CD4-positive, alpha-beta T cell (primary cell): Measurements from ENCODE around the gene TUT1. TPM values are rescaled to one million over a fixed set of nuclear protein-coding genes. Genes with fewer than 3 reads are reported as not detected.

ENCODE experiments used
- ATAC-seq: fragments of 200-7000 bp; cut with Tn5 transposase; one replicate; pipeline ENCODE4 v1.10.0; 2022; ENCODE audit warnings: mild to moderate bottlenecking; ENCODE audit not compliant: poor library complexity
- CTCF ChIA-PET: fragments of 350-600 bp; sonication (Branson Sonifier 250); formaldehyde crosslinking; loops from one replicate; lab custom pipeline; 2021; ENCODE audit warnings: antibody characterized with exemption, inconsistent platforms; lab: Charles Lee
- POLR2A ChIA-PET: fragments of 350-600 bp; sonication (Branson Sonifier 250); formaldehyde crosslinking; loops from one replicate; lab custom pipeline; 2021; ENCODE audit warnings: antibody characterized with exemption, inconsistent platforms; lab: Charles Lee
- DNase-seq, 14 experiments: peaks; one replicate each; pipeline ENCODE4 v3.0.0-alpha.2; 2013 to 2020; ENCODE audit warnings: mixed read lengths in 2 of 14
- H3K27ac ChIP-seq, 2 donors: one replicate each; pipeline versions ENCODE4 v1.5.1 to v1.7.0; 2013; ENCODE audit warnings: low read length in 2 of 2, low read depth in 1 of 2, mild to moderate bottlenecking in 1 of 2
- H3K27me3 ChIP-seq, 2 experiments: 1 replicate in 1 of 2; 2 replicates in 1 of 2; pipeline versions ENCODE4 v1.6.1 to v1.7.0; 2013; ENCODE audit warnings: low read length in 2 of 2, control low read depth in 1 of 2, mild to moderate bottlenecking in 1 of 2, moderate library complexity in 1 of 2; ENCODE audit not compliant: insufficient read depth in 2 of 2, control insufficient read depth in 1 of 2
- H3K36me3 ChIP-seq: one replicate; pipeline ENCODE4 v1.6.1; 2013; ENCODE audit warnings: low read length, control low read depth; ENCODE audit not compliant: insufficient read depth
- H3K4me1 ChIP-seq: one replicate; pipeline ENCODE4 v1.6.1; 2013; ENCODE audit warnings: low read length, control low read depth; ENCODE audit not compliant: insufficient read depth
- H3K4me3 ChIP-seq: one replicate; pipeline ENCODE4 v1.5.1; 2013; ENCODE audit warnings: mild to moderate bottlenecking, low read length, moderate library complexity
- H3K9me3 ChIP-seq, 2 experiments: 1 replicate in 1 of 2; 2 replicates in 1 of 2; pipeline versions ENCODE4 v1.6.1 to v1.7.0; 2013; ENCODE audit warnings: low read length in 2 of 2, mild to moderate bottlenecking in 2 of 2, control low read depth in 1 of 2, moderate library complexity in 1 of 2; ENCODE audit not compliant: control insufficient read depth in 1 of 2, insufficient read depth in 1 of 2
- H3K27ac Mint-ChIP-seq: one replicate; pipeline ENCODE4 v1.8.0; 2020; ENCODE audit warnings: mixed read lengths
- H3K27me3 Mint-ChIP-seq: one replicate; pipeline ENCODE4 v1.8.0; 2021; ENCODE audit warnings: mixed read lengths
- H3K36me3 Mint-ChIP-seq: one replicate; pipeline ENCODE4 v1.8.0; 2021; ENCODE audit warnings: low read depth, mixed read lengths
- H3K4me1 Mint-ChIP-seq: one replicate; pipeline ENCODE4 v1.8.0; 2021; ENCODE audit warnings: low read depth, mixed read lengths
- H3K4me3 Mint-ChIP-seq: one replicate; pipeline ENCODE4 v1.8.0; 2020; ENCODE audit warnings: mild to moderate bottlenecking, mixed read lengths
- H3K9me3 Mint-ChIP-seq: one replicate; pipeline ENCODE4 v1.8.0; 2020; ENCODE audit warnings: mixed read lengths
- intact Hi-C, 2 experiments: fragments of 100-400 bp; cut with DNase I in 1 of 2; cut with micrococcal nuclease in 1 of 2; formaldehyde crosslinking; loops; one replicate each; pipeline versions ENCODE4 v1.15.1 to v1.9.0; 2023 to 2025; cut with DNase I, micrococcal nuclease
- total RNA-seq, 174 experiments: library from RNA in 2 of 174; stranded (reverse) in 2 of 174; gene quantifications; one replicate each; pipeline ENCODE4 v1.2.3 and lab custom pipeline; 2021 to 2026
- TF ChIP-seq, protein P1 (sequence below): fragments of 200-600 bp; IDR thresholded peaks from one replicate; pipeline ENCODE4 v1.8.0; 2022; ENCODE audit warnings: antibody characterized with exemption, mild to moderate bottlenecking

TUT1 gene
- total RNA-seq, 2 experiments from 2014 or later, result 25.5 to 26.2 TPM

GRCh38 chr11:62547691-62548281 lies 43.5 kb downstream of the TUT1 start:
- Histone ChIP-seq H3K27ac (no peak overlapping the region), H3K27me3 (no peaks in the 10 kb centered on the region), H3K36me3 (peaks cover 5% of the 10 kb centered on the region), H3K9me3 (no peaks in the 10 kb centered on the region), H3K4me1 (peaks cover 79% of the 10 kb centered on the region), H3K4me3 (peak overlapping the region; percentile 97)
- Mint-ChIP-seq H3K27me3 (no peaks in the 10 kb centered on the region), H3K4me3 (peak overlapping the region; percentile 84), H3K4me1 (peaks cover 72% of the 10 kb centered on the region), H3K27ac (peak overlapping the region; percentile 90), H3K36me3 (peaks cover 28% of the 10 kb centered on the region), H3K9me3 (no peaks in the 10 kb centered on the region)
- CTCF ChIA-PET, result interaction anchor here (1.2 to 10.9 kb wide), 2 partner anchors 8 to 123 kb away, joined by 4 to 251 read pairs; no protein-coding TSS in a partner anchor
- no peak for ATAC-seq
- DNase-seq, result peak in 1 of 14 experiments; percentile 29
- intact Hi-C loops, result loop anchor here in 1 of 2 experiments (10.0 kb wide), 1 partner anchor 583 kb away; the partner anchor contains the start of gene FTH1
- TF ChIP-seq, protein P1, sequence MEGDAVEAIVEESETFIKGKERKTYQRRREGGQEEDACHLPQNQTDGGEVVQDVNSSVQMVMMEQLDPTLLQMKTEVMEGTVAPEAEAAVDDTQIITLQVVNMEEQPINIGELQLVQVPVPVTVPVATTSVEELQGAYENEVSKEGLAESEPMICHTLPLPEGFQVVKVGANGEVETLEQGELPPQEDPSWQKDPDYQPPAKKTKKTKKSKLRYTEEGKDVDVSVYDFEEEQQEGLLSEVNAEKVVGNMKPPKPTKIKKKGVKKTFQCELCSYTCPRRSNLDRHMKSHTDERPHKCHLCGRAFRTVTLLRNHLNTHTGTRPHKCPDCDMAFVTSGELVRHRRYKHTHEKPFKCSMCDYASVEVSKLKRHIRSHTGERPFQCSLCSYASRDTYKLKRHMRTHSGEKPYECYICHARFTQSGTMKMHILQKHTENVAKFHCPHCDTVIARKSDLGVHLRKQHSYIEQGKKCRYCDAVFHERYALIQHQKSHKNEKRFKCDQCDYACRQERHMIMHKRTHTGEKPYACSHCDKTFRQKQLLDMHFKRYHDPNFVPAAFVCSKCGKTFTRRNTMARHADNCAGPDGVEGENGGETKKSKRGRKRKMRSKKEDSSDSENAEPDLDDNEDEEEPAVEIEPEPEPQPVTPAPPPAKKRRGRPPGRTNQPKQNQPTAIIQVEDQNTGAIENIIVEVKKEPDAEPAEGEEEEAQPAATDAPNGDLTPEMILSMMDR, result no peak
- POLR2A ChIA-PET, result interaction anchor here (1.1 to 6.3 kb wide), 5 partner anchors 8 to 133 kb away, joined by 3 to 122 read pairs (median 5); partner anchors contain the start of gene EEF1G

- peak overlapping the region; percentile 90 for H3K27ac Mint-ChIP-seq
- H3K27ac ChIP-seq, result peak overlapping the region in 1 of 2 donors; percentile 45
- intact Hi-C loops, result loop anchor here (1.0 to 10.0 kb wide), 2 partner anchors 8 to 582 kb away; partner anchors contain the start of gene FTH1 (in 1 of the 2)
- no peaks in the 10 kb centered on the region for H3K27me3 Mint-ChIP-seq
- peaks cover 28% of the 10 kb centered on the region for H3K36me3 Mint-ChIP-seq
- H3K4me3 ChIP-seq, result peak overlapping the region; percentile 97
- ChIA-PET CTCF (interaction anchor here (1.2 to 10.9 kb wide), 2 partner anchors 9 to 122 kb away, joined by 3 to 251 read pairs; no protein-coding TSS in a partner anchor), POLR2A (interaction anchor here (0.7 to 6.3 kb wide), 7 partner anchors 8 to 294 kb away, joined by 3 to 122 read pairs (median 5); partner anchors contain the start of genes EEF1G and TUT1)
- peaks cover 79% of the 10 kb centered on the region for H3K4me1 ChIP-seq
- H3K4me3 Mint-ChIP-seq, result peak overlapping the region; percentile 84
- peaks cover 72% of the 10 kb centered on the region for H3K4me1 Mint-ChIP-seq
- H3K27me3 ChIP-seq, result no peaks in the 10 kb centered on the region
- H3K9me3 ChIP-seq, result no peaks in the 10 kb centered on the region
- DNase-seq, result no peak
- no peak for ATAC-seq
- peaks cover 5% of the 10 kb centered on the region for H3K36me3 ChIP-seq
- TF ChIP-seq, protein P1, result no peak
- no peaks in the 10 kb centered on the region for H3K9me3 Mint-ChIP-seq
Measured at GRCh38 chr11:62546929-62547625, 44.2 kb downstream of the TUT1 start.

DNA sequence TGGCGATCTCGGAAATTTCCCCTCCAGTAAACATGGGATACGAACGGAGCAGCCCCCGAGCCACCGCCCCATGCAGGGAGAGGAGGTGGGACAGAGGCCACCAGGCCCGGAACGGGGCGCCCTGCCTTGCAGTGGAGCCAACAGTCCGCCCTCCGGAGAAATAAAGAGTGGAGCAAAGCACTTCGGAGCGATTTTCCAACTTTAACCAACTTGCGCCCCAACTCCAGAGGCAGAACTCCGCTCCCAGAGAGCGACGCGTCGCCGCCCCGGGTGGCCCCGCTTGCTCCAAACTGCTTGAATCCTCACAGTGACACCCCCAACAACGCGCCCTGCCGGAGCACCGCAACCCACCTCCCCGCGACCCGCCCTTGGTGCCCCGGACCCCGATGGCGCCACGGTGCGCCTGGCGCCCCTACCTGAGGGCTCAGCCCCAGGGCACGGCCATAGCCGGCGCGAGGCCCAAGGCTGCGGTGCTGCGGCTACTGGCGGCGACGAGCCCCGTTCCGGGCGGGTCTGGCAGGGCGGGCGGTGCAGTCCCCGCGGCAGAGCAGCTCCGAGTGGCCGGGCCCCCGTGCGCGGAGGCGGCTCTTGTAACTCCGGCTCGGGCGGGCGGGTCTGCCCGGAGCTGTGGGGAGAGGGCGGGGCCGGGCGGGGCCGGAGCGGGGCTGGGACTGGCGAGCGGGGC lies 44.9 kb downstream of the TUT1 start, which contains the start of gene AHNAK:
TSS of gene AHNAK (minus strand) at position 563 of the 685 bp plus-strand sequence. CDS start 10,708 bp downstream, outside the sequence.
- peaks cover 9% of the 10 kb centered on the region for H3K36me3 ChIP-seq
- Mint-ChIP-seq H3K9me3 (no peaks in the 10 kb centered on the region), H3K4me3 (peak within 1 kb of the TSS; percentile 99), H3K36me3 (peaks cover 22% of the 10 kb centered on the region), H3K4me1 (peaks cover 72% of the 10 kb centered on the region), H3K27me3 (no peaks in the 10 kb centered on the region), H3K27ac (peak within 1 kb of the TSS; percentile 90)
- H3K27me3 ChIP-seq, result no peaks in the 10 kb centered on the region
- intact Hi-C loops, result loop anchor here (1.0 to 10.0 kb wide), 2 partner anchors 9 to 582 kb away; partner anchors contain the start of gene FTH1 (in 1 of the 2)
- peak within 1 kb of the TSS; percentile 97 for H3K4me3 ChIP-seq
- TF ChIP-seq, protein P1, result no peak
- ATAC-seq (peak; percentile 38), DNase-seq (peak; percentile 43 to 86 (median 65))
- no peaks in the 10 kb centered on the region for H3K9me3 ChIP-seq
- H3K4me1 ChIP-seq, result peaks cover 80% of the 10 kb centered on the region
- CTCF ChIA-PET, result interaction anchor here (1.2 to 10.9 kb wide), 2 partner anchors 10 to 122 kb away, joined by 3 to 251 read pairs; no protein-coding TSS in a partner anchor
- POLR2A ChIA-PET, result interaction anchor here (0.7 to 6.3 kb wide), 7 partner anchors 9 to 295 kb away, joined by 3 to 122 read pairs (median 5); partner anchors contain the start of genes EEF1G and TUT1
- H3K27ac ChIP-seq, result peak within 1 kb of the TSS; percentile 77 to 84
